Left ventricle myocardium inferior (tissue), 1 donor: Measurements from ENCODE around the gene FXYD6. TPM values are rescaled to one million over a fixed set of nuclear protein-coding genes. Genes with fewer than 3 reads are reported as not detected.

ENCODE experiments used
- DNase-seq: peaks from one replicate; pipeline ENCODE4 v3.0.0-alpha.2; 2020
- H3K27ac ChIP-seq: fragments of 200-600 bp; replicated peaks from 2 replicates; pipeline ENCODE4 v1.8.0; 2021
- H3K27me3 ChIP-seq: fragments of 200-600 bp; 2 replicates; pipeline ENCODE4 v1.8.0; 2021; ENCODE audit warnings: low read depth
- H3K36me3 ChIP-seq: fragments of 200-600 bp; 2 replicates; pipeline ENCODE4 v1.8.0; 2021
- H3K4me1 ChIP-seq: fragments of 200-600 bp; 2 replicates; pipeline ENCODE4 v1.8.0; 2021
- H3K4me3 ChIP-seq: fragments of 200-600 bp; 2 replicates; pipeline ENCODE4 v1.8.0; 2021; ENCODE audit warnings: mild to moderate bottlenecking, moderate library complexity
- H3K9me3 ChIP-seq: fragments of 200-600 bp; replicated peaks from 2 replicates; pipeline ENCODE4 v1.8.0; 2021
- intact Hi-C: fragments of 100-400 bp; cut with micrococcal nuclease; formaldehyde crosslinking; loops from one replicate; pipeline ENCODE4 v1.11.0; 2022
- total RNA-seq: library from RNA; stranded (reverse); fragmentation: NEBNext Ultra II Directional; extraction: Animal tissue kit (Norgen Biotek cat#: 25700); gene quantifications from one replicate; pipeline ENCODE4 v1.2.1, GENCODE V29; 2021
- TF ChIP-seq, protein P1 (sequence below): fragments of 200-600 bp; IDR thresholded peaks from 2 replicates; pipeline ENCODE4 v1.8.0; 2021; ENCODE audit warnings: antibody characterized with exemption, mild to moderate bottlenecking, borderline replicate concordance
- donor health status: DM: no; HTN: yes; CAD: no; lungs with severe emphysema.

Gene FXYD6
- total RNA-seq, 1 donor from 2014 or later, result 30.2 TPM

DNA sequence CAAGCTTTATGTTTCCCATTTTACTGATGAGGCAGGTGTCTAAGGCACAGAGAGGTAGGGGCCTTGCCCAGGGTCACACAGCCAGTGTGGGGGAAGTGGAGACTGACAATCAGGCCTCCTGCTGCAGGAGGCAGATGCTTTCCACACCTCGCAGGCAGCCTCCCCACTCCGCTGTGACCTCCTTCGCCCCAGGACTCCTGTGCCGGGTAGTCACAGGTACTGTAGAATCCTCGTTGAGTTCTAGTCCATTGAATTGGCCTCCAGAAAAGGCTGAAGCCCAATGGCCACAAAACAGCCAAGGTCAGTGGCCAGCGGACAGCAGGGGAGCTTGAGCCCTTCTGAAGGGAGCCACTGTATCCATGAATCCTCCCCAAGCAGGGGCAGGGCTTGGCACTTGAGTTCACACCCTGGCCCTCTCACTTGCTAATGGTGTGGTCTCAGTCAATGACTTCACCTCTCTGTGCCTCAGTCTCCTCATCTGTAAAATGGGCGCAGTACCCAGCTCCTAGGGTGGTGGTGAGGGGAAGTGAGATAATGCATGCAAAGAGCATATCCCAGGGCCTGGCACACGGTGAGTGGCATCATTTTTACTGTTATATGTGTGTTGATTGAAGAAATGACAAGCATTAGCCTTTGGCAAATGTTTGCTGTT lies 50.8 kb downstream of the FXYD6 start:
- DNase-seq, result no peak
- no peaks in the 10 kb centered on the region for H3K9me3 ChIP-seq
- H3K27me3 ChIP-seq, result peaks cover 14% of the 10 kb centered on the region
- peak overlapping the region; percentile 83 for H3K27ac ChIP-seq
- H3K36me3 ChIP-seq, result no peaks in the 10 kb centered on the region
- H3K4me3 ChIP-seq, result no peak overlapping the region
- intact Hi-C loops, result no loop called here
- H3K4me1 ChIP-seq, result peaks cover 62% of the 10 kb centered on the region
- TF ChIP-seq, protein P1, sequence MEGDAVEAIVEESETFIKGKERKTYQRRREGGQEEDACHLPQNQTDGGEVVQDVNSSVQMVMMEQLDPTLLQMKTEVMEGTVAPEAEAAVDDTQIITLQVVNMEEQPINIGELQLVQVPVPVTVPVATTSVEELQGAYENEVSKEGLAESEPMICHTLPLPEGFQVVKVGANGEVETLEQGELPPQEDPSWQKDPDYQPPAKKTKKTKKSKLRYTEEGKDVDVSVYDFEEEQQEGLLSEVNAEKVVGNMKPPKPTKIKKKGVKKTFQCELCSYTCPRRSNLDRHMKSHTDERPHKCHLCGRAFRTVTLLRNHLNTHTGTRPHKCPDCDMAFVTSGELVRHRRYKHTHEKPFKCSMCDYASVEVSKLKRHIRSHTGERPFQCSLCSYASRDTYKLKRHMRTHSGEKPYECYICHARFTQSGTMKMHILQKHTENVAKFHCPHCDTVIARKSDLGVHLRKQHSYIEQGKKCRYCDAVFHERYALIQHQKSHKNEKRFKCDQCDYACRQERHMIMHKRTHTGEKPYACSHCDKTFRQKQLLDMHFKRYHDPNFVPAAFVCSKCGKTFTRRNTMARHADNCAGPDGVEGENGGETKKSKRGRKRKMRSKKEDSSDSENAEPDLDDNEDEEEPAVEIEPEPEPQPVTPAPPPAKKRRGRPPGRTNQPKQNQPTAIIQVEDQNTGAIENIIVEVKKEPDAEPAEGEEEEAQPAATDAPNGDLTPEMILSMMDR, result no peak

DNA sequence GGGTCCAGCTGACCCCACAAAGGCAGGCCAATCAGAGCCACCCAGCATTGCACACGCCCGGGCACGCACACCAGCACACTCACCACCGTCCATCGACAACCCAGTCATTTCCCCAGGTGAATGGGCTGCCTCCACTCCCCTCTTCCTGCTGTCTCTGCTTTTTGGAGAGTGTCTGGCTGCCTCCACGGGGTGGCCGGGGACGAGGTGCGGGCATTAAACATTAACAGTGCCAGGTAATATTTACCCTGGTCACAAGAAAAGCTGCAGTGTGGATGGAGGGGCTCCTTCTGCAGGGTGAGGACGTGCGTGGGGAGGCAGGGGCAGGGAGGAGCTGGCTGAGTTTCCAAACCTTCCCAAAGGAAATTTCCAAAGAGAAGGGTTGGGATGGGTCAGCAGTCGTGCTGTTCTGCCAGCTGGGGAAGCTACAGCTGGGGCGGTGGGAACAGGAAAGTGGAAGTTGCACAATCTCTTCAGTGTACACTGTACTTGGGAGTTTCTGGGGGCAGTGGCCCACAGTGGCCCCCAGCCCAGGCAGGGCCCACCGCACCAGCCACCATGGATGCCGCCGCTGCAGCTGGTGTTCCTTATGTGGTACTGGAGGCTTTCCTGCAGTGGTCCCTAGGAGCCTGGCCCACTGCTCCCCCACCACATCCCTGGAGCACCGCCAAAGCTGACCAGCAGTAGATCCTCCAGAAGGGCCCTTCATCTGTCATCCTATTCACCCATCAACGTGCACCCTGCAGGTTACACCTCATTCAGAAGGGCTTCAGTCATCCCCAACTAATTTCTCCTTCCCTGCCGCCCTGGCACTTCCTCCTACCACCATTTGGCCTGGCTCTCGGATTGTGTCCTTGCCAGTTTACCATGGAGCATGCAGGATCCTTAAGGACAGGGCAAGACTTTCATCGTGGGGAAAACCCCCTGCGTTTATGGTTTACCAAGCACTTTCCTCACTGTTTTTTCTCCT lies 51.6 kb downstream of the FXYD6 start, which contains the start of gene FXYD2:
TSS of gene FXYD2 (minus strand) at position 174 of the 967 bp plus-strand sequence. CDS start at position 108, 66 bp downstream.
- TF ChIP-seq, protein P1, result no peak
- DNase-seq, result peak; percentile 74
- Histone ChIP-seq H3K4me3 (peak within 1 kb of the TSS; percentile 13), H3K9me3 (no peaks in the 10 kb centered on the region), H3K4me1 (peaks cover 54% of the 10 kb centered on the region), H3K27ac (peak within 1 kb of the TSS; percentile 83), H3K36me3 (no peaks in the 10 kb centered on the region), H3K27me3 (peaks cover 14% of the 10 kb centered on the region)
- intact Hi-C loops, result no loop called here

DNA sequence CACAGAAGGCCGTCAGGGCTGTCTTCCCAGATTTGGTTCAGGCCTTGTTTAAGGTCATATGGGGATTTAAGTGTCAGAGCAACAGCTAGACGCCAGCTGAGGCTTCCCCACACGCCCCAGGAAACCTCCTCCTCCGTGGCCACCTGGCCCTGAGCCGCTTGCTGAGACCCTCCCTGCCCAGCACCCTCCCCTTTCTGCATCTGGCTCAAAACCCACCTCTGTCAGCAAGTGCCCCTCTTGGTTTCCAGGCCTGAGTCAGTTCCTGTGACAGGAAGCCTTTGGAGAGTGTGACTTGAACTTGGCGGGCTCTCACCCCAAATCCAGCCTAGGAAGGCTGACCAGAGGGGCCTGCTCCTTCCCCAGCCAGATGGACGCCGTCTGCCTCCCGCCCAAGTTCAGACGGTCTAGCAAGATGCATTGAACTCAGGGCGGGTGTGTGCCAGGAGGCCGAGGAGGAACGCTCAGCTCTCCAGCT lies 52.5 kb downstream of the FXYD6 start:
- intact Hi-C loops, result no loop called here
- TF ChIP-seq, protein P1, result no peak
- peak overlapping the region; percentile 83 for H3K27ac ChIP-seq
- peak; percentile 88 for DNase-seq
- H3K36me3 ChIP-seq, result no peaks in the 10 kb centered on the region
- no peaks in the 10 kb centered on the region for H3K9me3 ChIP-seq
- peak overlapping the region; percentile 13 for H3K4me3 ChIP-seq
- H3K27me3 ChIP-seq, result peaks cover 11% of the 10 kb centered on the region
- peaks cover 55% of the 10 kb centered on the region for H3K4me1 ChIP-seq

DNA sequence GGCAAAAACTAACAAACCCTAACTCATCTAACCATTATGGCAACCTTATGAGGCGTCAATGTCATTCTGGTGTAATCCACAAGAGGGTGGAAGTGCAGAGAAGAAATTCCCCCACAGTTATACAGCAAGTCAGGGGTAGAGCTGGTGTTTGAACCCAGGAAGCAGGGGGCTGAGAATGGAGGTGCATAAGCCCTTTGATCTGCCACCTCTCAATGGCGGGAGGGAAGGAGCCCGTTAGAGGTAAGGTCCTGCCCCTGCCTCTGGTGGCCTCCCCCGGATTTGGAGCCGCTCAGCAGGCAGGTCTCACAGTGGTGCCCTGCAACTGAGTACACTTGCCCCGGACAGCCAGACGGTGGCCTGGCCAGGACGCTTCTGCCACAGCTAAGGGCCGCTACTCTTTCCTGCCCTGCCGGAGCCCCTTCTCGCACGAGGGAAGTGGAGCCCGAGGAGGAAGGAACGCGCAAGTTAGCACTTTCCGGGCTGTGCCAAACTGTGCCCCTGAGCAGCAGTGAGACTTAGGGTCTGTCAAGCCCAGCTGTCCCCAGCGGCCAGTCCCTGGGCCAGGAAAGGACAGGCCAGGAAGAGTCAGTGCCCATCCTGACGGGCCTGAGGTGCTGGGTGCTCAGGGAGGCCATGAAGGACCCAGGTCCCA lies 53.0 kb downstream of the FXYD6 start:
- DNase-seq, result no peak

More for the DNA sequence above, 53.0 kb downstream of the FXYD6 start:
- TF ChIP-seq, protein P1, result no peak
- intact Hi-C loops, result no loop called here
- H3K27ac ChIP-seq, result peak overlapping the region; percentile 83
- H3K4me3 ChIP-seq, result no peak overlapping the region
- no peaks in the 10 kb centered on the region for H3K9me3 ChIP-seq
- peaks cover 54% of the 10 kb centered on the region for H3K4me1 ChIP-seq
- no peaks in the 10 kb centered on the region for H3K36me3 ChIP-seq
- peaks cover 9% of the 10 kb centered on the region for H3K27me3 ChIP-seq
